ENCODE measurements around the gene MBD3. TPM values are rescaled to one million over a fixed set of nuclear protein-coding genes. Genes with fewer than 3 reads are reported as not detected.
"Not testable (repeated sequence)": the region's sequence is repeated elsewhere in the genome, so short reads cannot be mapped to it uniquely, and the experiment has no call there.

Gene MBD3, protein sequence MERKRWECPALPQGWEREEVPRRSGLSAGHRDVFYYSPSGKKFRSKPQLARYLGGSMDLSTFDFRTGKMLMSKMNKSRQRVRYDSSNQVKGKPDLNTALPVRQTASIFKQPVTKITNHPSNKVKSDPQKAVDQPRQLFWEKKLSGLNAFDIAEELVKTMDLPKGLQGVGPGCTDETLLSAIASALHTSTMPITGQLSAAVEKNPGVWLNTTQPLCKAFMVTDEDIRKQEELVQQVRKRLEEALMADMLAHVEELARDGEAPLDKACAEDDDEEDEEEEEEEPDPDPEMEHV
- 100 to 1,000 TPM in 1 of 4 donors, 10 to 100 TPM in 3; 61.4 to 121 (median 68.7) TPM for total RNA-seq

GRCh38 chr19:1592755-1593500 is at the start of gene MBD3:
TSS of gene MBD3 (minus strand) at chr19:1592865. CDS start at chr19:1592631, 234 bp downstream.
- Histone ChIP-seq H3K27me3 (no peaks in the 10 kb centered on the region), H3K36me3 (peaks cover 0 to 20% (median 10%) of the 10 kb centered on the region in 4 donors), H3K27ac (peak within 1 kb of the TSS; percentile 97 to 99 (median 98)), H3K9me3 (no peaks in the 10 kb centered on the region), H3K4me1 (peaks cover 18 to 31% (median 26%) of the 10 kb centered on the region in 4 donors), H3K4me3 (peak within 1 kb of the TSS; percentile 87 to 96 (median 92))
- 0 to 10% methylated on average over 2 to 27 of the region's 68 CpGs for WGBS, 2 donors (ENCODE audit: low coverage in 1 of 2)
- intact Hi-C loops (cut with DNase I; ENCODE audit: low total_unique reads) (no loop called here), in situ Hi-C loops (cut with MboI; ENCODE audit: low pct_ligation_motif_present in 1 of 4, low pct_unique_long_range_greater_than_20kb in 1 of 4, low sequenced_read_pairs in 3 of 4) (no loop called here)
- peak; percentile 94 for DNase-seq
- TF ChIP-seq EP300 (IDR thresholded peaks at IDR 0.05; ENCODE audit: low read depth) (no peak), POLR2A (IDR thresholded peaks at IDR 0.05) (peak; percentile 47), CTCF (IDR thresholded peaks at IDR 0.05) (peak in 3 of 5 experiments; percentile 14 to 55 (median 54)), POLR2AphosphoS5 (IDR thresholded peaks at IDR 0.05) (peak in 2 of 3 donors; percentile 56 to 66)

DNA sequence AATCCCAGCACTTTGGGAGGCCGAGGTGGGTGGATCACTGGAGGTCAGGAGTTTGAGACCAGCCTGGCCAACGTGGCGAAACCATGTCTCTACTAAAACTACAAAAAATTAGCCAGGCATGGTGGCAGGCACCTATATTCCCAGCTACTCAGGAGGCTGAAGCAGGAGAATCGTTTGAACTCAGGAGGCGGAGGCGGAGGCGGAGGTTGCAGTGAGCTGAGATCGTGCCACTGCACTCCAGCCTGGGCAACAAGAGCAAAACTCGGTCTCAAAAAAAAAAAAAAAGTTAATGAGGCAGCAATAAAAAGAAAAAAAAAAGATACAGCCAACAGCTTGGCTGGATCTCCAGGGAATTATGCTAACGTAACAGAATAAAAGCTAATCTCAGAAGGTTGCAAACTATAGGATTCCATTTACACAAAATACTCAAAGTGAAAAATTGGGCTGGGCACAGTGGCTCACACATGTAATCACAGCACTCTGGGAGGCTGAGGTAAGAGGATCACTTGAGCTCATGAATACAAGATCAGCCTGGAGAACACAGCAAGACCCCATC is 48.3 kb upstream of the MBD3 start:
- H3K36me3 ChIP-seq, result peaks cover 0 to 17% (median 0%) of the 10 kb centered on the region in 4 donors
- 80 to 88% methylated on average over 9 to 10 of the region's 10 CpGs for WGBS, 2 donors (ENCODE audit: low coverage in 1 of 2)
- H3K9me3 ChIP-seq; H3K27ac ChIP-seq; DNase-seq; intact Hi-C loops (cut with DNase I; ENCODE audit: low total_unique reads); H3K4me3 ChIP-seq; H3K4me1 ChIP-seq; in situ Hi-C loops (cut with MboI; ENCODE audit: low pct_ligation_motif_present in 1 of 4, low pct_unique_long_range_greater_than_20kb in 1 of 4, low sequenced_read_pairs in 3 of 4); H3K27me3 ChIP-seq: not testable (repeated sequence)

DNA sequence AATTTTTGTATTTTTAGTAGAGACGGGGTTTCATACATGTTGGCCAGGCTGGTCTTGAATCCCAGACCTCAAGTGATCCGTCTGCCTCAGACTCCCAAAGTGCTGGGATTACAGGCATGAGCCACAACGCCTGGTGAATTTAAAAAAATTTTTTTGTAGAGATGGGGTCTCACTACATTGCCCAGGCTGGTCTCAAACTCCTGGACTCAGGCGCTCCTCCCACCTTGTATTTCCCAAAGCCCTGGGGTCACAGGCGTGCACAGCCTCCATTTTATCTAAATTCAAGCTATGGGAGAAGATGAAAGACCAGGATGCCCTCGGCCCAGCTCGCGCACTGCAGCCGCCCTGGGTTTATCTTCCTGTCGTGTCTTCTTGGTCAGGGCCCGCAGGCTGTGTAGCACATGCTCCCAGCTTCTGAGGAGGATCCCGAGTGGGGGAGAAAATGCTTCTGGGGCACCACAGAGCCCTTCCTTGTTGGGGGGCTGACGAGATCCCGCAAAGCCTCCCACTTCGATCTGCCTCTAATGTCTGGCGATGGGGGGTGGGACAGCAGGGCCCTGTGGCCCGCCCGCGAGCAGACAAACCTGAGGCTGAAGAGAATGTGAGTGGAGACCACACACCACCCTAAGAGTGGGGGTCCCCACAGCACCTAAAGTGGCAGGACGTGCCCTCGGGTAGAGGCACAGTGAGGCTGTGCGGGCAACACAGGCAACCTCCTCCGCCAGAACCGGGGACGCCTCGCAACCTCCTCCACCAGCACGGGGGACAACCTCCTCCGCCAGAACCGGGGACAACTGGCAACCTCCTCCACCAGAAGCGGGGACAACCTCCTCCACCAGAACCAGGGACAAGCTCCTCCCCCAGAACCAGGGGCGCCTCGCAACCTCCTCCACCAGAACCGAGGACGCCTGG is 43.9 kb upstream of the MBD3 start:
- intact Hi-C loops (cut with DNase I; ENCODE audit: low total_unique reads) (no loop called here), in situ Hi-C loops (cut with MboI; ENCODE audit: low pct_ligation_motif_present in 1 of 4, low pct_unique_long_range_greater_than_20kb in 1 of 4, low sequenced_read_pairs in 3 of 4) (no loop called here)
- TF ChIP-seq CTCF (IDR thresholded peaks at IDR 0.05) (no peak), EP300 (IDR thresholded peaks at IDR 0.05; ENCODE audit: low read depth) (no peak), POLR2AphosphoS5 (IDR thresholded peaks at IDR 0.05) (no peak), POLR2A (IDR thresholded peaks at IDR 0.05) (no peak)
- H3K27me3 ChIP-seq, result no peaks in the 10 kb centered on the region
- H3K9me3 ChIP-seq, result no peaks in the 10 kb centered on the region
- H3K4me1 ChIP-seq, result peaks cover 0 to 19% (median 17%) of the 10 kb centered on the region in 4 donors
- H3K36me3 ChIP-seq, result peaks cover 0 to 13% (median 0%) of the 10 kb centered on the region in 4 donors
- DNase-seq, result no peak
- H3K4me3 ChIP-seq, result no peak overlapping the region
- H3K27ac ChIP-seq, result no peak overlapping the region
- 91 to 100% methylated on average over 1 to 34 of the region's 34 CpGs for WGBS, 2 donors (ENCODE audit: low coverage in 1 of 2)

GRCh38 chr19:1634938-1635243 is 42.2 kb upstream of the MBD3 start:
- Histone ChIP-seq H3K27me3 (no peaks in the 10 kb centered on the region), H3K4me3 (no peak overlapping the region), H3K27ac (no peak overlapping the region), H3K36me3 (peaks cover 0 to 13% (median 0%) of the 10 kb centered on the region in 4 donors), H3K9me3 (no peaks in the 10 kb centered on the region), H3K4me1 (peaks cover 0 to 19% (median 17%) of the 10 kb centered on the region in 4 donors)
- no peak for DNase-seq
- intact Hi-C loops (cut with DNase I; ENCODE audit: low total_unique reads), result no loop called here
- in situ Hi-C loops (cut with MboI; ENCODE audit: low pct_ligation_motif_present in 1 of 4, low pct_unique_long_range_greater_than_20kb in 1 of 4, low sequenced_read_pairs in 3 of 4), result no loop called here
- WGBS, 2 donors (ENCODE audit: low coverage in 1 of 2), result 98% methylated on average over 5 of the region's 5 CpGs; no CpG with 5 or more reads in 1 of the 2 donors
- no peak for TF ChIP-seq POLR2A (IDR thresholded peaks at IDR 0.05)
- TF ChIP-seq CTCF (IDR thresholded peaks at IDR 0.05), result no peak
- no peak for TF ChIP-seq EP300 (IDR thresholded peaks at IDR 0.05; ENCODE audit: low read depth)
- TF ChIP-seq POLR2AphosphoS5 (IDR thresholded peaks at IDR 0.05), result no peak

All from transverse colon (tissue), 4 donors.